ENCODE measurements around the gene FBXO2. TPM values are rescaled to one million over a fixed set of nuclear protein-coding genes. Genes with fewer than 3 reads are reported as not detected.

Gene FBXO2
- total and polyA plus RNA-seq, 2 experiments from 2014 or later, result 20.9 to 28.3 TPM

DNA sequence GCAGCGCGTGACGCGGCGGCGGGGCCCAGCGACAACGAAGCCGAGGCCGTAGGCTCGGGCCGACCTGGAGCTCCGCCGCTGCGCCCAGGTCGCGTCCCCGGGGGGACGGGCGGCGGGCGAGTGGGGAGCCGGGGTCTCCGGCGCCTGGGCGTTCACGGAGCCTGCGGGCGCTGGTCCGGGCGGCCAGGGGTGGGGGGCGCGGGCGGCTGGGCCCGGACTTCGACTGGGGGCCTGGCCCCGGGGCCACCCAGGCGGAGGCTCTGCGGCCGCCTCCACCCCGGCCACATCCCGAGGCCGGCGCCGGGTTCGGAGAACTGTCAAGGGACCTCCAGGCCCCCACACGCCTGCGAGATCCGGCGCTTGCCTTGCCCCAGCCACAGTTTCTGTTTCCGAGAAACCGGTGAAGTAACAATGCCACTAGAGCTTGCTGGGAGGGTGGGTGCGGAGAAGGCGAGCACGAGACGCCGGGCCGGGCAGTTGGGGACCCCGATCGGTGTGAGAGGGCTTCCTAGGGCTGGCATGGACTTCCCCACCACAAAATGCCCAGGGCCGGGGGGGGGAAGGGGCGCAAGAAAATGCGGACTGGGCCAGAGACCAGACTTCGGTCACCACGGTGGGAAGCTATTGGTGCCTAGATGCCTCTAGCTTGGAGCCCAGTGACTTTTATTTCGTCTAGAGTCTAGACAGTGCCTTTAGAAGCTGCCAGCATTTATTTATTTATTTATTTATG is 10.3 kb upstream of the FBXO2 start:
- Histone ChIP-seq H3K36me3 (peaks cover 9% of the 10 kb centered on the region), H3K27ac (no peak overlapping the region), H3K4me1 (ENCODE audit: low read depth) (no peaks in the 10 kb centered on the region), H3K27me3 (no peaks in the 10 kb centered on the region), H3K9me3 (ENCODE audit: low read depth) (no peaks in the 10 kb centered on the region), H3K4me3 (peak overlapping the region; percentile 40)
- TF ChIP-seq, protein P1, sequence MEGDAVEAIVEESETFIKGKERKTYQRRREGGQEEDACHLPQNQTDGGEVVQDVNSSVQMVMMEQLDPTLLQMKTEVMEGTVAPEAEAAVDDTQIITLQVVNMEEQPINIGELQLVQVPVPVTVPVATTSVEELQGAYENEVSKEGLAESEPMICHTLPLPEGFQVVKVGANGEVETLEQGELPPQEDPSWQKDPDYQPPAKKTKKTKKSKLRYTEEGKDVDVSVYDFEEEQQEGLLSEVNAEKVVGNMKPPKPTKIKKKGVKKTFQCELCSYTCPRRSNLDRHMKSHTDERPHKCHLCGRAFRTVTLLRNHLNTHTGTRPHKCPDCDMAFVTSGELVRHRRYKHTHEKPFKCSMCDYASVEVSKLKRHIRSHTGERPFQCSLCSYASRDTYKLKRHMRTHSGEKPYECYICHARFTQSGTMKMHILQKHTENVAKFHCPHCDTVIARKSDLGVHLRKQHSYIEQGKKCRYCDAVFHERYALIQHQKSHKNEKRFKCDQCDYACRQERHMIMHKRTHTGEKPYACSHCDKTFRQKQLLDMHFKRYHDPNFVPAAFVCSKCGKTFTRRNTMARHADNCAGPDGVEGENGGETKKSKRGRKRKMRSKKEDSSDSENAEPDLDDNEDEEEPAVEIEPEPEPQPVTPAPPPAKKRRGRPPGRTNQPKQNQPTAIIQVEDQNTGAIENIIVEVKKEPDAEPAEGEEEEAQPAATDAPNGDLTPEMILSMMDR (IDR thresholded peaks at IDR 0.05; ENCODE audit: low read depth, low read length), result no peak
- peak in 1 of 2 donors; percentile 44 for DNase-seq (ENCODE audit: low read depth in 1 of 2, low spot score in 1 of 2)

DNA sequence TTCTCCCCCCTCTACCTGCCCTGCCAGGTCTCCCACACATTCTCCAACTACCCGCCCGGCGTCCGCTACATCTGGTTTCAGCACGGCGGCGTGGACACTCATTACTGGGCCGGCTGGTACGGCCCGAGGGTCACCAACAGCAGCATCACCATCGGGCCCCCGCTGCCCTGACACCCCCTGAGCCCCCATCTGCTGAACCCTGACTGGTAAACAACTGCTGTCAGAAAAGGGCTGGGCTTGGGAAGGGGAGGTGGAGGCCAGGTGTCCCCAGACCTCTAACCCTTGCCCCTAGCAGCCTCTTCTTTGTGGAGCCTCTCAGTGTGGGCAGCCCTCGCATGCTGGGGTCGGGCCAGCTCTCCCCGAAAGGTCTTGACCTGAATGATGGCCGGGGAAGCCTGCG is 6.9 kb upstream of the FBXO2 start:
- Histone ChIP-seq H3K36me3 (peaks cover 19% of the 10 kb centered on the region), H3K4me3 (no peak overlapping the region), H3K4me1 (ENCODE audit: low read depth) (no peaks in the 10 kb centered on the region), H3K27ac (no peak overlapping the region), H3K27me3 (no peaks in the 10 kb centered on the region), H3K9me3 (ENCODE audit: low read depth) (no peaks in the 10 kb centered on the region)
- TF ChIP-seq, protein P1 (IDR thresholded peaks at IDR 0.05; ENCODE audit: low read depth, low read length), result no peak
- DNase-seq (ENCODE audit: low read depth in 1 of 2, low spot score in 1 of 2), result no peak

DNA sequence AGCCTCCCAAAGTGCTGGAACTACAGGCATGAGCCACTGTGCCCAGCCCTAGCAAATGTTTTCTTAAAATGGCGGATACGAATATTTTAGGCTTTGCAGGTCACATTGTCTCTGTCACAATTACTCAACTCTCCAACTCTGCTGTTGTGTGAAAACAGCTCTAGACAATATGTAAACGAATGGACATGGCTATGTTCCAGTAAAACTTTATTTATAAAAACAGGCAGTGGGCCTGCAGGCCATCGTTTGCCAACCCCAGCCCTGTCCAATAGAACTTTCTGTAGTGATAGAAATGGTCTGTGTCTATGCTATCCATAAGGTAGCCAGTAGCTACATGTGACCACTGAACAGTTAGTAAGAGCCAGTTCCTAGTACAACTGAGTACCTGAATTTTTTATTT is 5.5 kb upstream of the FBXO2 start:
- H3K4me1 ChIP-seq (ENCODE audit: low read depth), result peaks cover 6% of the 10 kb centered on the region
- peaks cover 19% of the 10 kb centered on the region for H3K36me3 ChIP-seq
- DNase-seq (ENCODE audit: low read depth in 1 of 2, low spot score in 1 of 2), result no peak
- no peaks in the 10 kb centered on the region for H3K9me3 ChIP-seq (ENCODE audit: low read depth)
- no peak overlapping the region for H3K27ac ChIP-seq
- no peak overlapping the region for H3K4me3 ChIP-seq
- no peaks in the 10 kb centered on the region for H3K27me3 ChIP-seq
- TF ChIP-seq, protein P1 (IDR thresholded peaks at IDR 0.05; ENCODE audit: low read depth, low read length), result no peak

DNA sequence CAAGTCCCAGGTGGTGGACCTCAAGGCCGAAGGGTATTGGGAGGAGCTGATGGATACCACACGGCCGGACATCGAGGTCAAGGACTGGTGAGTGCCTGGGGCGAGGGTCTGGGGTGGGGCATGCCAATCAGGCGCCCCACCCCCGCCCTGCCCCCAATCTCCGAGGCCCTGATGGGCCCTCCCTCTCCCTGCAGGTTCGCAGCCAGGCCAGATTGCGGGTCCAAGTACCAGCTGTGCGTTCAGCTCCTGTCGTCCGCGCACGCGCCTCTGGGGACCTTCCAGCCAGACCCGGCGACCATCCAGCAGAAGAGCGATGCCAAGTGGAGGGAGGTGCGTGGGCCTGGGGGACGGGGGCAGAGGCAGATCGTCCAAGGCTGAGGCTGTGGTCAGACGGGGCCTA is 4.3 kb upstream of the FBXO2 start:
- TF ChIP-seq, protein P1 (IDR thresholded peaks at IDR 0.05; ENCODE audit: low read depth, low read length), result no peak
- no peak for DNase-seq (ENCODE audit: low read depth in 1 of 2, low spot score in 1 of 2)
- no peaks in the 10 kb centered on the region for H3K9me3 ChIP-seq (ENCODE audit: low read depth)
- peaks cover 19% of the 10 kb centered on the region for H3K36me3 ChIP-seq
- H3K4me1 ChIP-seq (ENCODE audit: low read depth), result peaks cover 6% of the 10 kb centered on the region
- no peaks in the 10 kb centered on the region for H3K27me3 ChIP-seq
- H3K4me3 ChIP-seq, result no peak overlapping the region
- no peak overlapping the region for H3K27ac ChIP-seq

DNA sequence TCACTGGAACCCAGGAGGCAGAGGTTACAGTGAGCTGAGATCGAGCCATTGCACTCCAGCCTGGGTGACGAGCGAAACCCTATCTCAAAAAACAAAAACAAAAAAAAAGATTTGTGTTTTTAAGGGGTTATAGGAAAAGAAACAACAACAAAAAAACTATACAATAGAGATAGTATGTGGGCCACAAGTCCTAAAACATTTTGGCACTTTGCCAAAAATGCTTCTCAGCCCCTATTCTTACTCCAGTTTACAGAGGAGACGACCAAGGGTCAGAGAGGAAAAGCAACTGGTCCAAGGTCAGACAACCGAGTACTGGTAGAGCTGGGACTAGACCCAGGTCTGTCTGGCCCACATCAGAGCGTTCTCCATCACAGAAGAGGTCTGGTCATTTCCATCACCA is 3.4 kb upstream of the FBXO2 start:
- no peaks in the 10 kb centered on the region for H3K9me3 ChIP-seq (ENCODE audit: low read depth)
- peaks cover 6% of the 10 kb centered on the region for H3K4me1 ChIP-seq (ENCODE audit: low read depth)
- peaks cover 19% of the 10 kb centered on the region for H3K36me3 ChIP-seq
- TF ChIP-seq, protein P1 (IDR thresholded peaks at IDR 0.05; ENCODE audit: low read depth, low read length), result no peak
- no peaks in the 10 kb centered on the region for H3K27me3 ChIP-seq
- DNase-seq (ENCODE audit: low read depth in 1 of 2, low spot score in 1 of 2), result no peak
- no peak overlapping the region for H3K4me3 ChIP-seq
- no peak overlapping the region for H3K27ac ChIP-seq
